ENCODE measurements around the gene CD6.

CD6 gene

DNA sequence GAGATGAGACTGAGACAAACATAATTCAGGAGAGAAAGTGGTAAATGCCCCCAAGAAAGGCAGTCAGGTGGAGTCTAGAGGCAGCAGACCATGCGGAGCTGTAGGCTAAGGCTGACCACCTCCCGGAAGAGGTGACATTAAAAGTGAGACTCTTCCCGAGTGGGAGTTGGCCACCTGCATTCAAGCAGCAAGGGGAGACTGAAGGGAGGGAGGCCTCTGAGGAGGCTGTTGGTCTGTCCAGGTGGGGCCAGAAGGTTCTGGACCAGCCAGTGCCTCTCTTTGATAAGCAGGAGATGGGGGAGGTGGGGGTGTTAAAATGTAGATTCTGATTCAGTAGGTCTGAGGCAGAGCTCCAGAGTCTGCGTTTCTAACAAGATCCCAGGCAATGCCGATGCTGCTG is 37.5 kb downstream of the CD6 start:
- no peak for DNase-seq (ENCODE audit: low read depth in 3 of 3, low spot score in 1 of 3)

DNA sequence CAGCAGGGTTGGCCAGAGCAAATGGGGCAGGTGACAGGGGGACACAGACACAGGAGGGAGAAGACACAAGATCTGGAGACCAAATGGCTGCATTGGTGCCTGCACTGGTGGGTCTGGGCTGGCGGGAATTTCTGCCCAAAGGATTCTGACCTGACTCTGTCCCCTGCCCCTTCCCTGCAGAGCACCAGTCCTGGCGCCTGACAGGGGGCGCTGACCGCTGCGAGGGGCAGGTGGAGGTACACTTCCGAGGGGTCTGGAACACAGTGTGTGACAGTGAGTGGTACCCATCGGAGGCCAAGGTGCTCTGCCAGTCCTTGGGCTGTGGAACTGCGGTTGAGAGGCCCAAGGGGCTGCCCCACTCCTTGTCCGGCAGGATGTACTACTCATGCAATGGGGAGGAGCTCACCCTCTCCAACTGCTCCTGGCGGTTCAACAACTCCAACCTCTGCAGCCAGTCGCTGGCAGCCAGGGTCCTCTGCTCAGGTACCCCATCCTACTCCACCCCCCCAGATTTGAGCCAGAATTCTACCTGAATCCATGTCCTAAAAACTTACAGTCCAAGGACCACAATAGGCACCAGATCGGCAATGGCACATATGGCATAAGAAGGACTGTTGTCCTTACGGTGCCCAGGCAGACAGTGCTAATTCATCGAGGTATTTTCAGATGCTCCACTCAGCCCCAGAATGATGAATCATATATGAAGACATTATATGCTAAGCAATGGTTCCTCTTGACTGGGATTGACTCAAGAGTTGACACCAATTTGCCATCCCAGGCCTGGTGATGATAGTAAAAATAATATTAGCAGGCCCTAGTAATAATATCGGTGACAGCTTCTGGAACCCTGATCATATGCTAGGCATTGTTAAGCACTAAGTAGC is 38.2 kb downstream of the CD6 start:
- DNase-seq (ENCODE audit: low read depth in 3 of 3, low spot score in 1 of 3) = no peak

DNA sequence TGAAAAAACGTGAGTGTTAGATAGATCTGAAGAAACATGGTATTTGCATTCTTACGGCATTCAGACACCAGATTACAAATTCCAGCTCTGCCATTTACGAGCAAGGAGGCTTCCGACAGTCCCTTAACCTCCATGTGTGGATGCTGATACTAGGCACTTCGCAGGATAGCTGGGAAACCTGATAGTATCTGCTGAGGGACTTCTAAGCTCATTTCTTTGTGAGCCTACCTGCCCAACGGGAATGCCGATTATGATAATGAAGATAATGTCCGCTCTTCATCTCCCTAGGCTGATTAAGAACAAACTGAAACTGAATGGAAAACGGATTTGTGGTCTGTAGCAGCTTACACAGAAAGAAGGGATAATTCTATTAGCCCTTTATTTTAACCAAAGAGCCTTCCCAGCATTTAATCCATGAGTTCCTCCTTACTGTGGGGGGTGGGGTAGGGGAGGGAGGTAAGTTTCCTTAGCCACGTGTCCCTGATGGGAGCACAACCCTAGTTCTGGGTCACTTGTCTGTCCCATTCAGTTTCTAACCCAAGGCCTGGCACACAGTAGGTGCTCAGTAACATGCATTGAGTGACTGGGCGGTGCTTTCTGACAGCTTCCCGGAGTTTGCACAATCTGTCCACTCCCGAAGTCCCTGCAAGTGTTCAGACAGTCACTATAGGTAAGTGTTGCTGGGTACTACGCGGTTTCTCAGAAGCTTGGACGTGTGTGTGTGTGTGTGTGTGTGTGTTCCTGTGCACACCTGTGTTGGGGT is 39.2 kb downstream of the CD6 start:
- DNase-seq (ENCODE audit: low read depth in 3 of 3, low spot score in 1 of 3) = no peak

DNA sequence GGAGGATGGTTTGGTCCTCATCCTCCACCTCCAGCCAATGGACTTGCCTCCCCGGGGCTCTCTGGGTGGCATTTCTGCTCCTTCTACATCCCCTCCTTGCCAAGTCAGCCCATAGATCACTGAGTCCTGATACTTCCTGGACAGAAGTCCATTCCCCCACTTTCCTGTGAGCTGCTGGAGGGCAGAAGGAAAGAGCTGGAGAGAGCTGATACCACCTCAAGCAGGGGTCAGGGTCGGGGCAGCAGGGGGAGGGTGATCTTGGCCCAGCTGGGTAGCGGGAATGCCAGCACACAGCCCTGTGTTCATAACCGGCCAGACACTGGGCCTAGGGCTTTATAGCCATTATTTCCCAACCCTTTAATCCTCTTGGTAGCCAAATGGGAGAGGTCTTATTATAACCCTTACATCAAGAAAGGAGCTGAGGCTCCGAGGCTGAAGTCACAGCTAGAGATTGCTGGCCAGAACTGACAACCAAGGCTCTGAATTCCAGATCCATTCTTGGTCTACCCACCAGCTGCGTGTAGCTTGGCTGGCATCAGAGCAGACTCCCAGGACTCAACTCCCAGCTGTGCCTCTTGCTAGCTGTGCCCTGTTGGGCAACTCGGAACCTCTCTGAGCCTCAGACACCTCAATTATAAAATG is 39.9 kb downstream of the CD6 start:
- no peak for DNase-seq (ENCODE audit: low read depth in 3 of 3, low spot score in 1 of 3)

DNA sequence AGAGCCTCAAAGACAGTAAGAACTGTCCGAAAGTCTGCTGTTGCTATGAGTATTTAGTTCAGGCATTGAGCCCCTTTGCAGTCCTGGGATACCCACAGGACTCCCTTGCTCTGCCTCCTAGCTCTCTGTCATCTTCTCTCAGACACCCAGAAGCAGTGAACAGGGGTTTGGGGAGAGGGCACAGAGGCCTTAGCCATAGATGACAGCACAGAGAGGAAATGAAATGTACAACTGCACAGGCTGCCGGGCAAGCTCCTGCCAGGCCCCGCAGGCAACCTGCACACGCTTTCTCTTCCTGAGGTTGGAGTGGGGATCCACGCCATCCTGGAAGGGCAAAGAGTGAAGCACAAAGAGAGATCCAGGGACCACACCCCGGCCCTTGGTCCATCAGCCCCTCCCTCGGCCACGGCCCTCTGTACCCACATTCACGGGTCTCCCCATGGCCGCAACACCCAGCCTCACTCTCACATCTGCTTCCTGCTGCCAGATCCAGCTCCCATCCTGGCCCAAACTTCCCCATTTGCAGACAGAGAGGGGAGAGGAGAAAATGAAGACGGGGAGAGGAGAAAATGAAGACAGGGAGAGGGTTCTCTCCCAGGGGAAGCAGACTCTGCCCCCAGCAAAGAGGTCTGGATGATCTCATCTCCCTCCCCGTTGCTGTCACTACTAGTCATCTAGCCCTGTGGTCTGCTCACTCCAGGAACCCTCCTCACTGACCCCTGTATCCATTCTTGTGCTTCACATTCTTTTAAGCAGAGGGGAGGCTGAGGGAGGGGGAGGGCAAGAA is 40.7 kb downstream of the CD6 start:
- DNase-seq (ENCODE audit: low read depth in 3 of 3, low spot score in 1 of 3) = no peak

DNA sequence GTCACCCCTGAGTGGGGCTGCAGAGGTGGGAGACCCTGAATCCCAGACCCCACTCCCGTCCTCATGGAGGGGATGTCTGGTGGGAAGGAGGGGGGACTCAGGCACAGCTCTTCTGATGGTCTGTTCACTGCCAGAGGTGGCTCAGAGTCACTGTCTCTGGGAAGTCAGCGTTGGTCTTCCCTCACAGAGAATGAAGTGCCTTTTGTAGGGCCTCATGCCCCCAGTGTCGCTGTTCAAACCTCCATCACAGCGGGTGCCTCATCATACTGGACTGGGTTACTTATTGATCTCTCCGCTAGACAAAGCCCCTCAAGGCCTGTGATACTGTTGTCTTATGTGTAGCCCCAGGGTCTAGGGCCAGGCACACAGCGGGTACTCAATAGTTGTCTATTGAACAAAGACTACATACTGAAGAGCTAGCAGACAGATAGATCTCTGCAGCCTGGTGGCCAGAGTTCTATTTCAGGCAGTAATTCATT is 41.3 kb downstream of the CD6 start:
- DNase-seq (ENCODE audit: low read depth in 3 of 3, low spot score in 1 of 3) = no peak

DNA sequence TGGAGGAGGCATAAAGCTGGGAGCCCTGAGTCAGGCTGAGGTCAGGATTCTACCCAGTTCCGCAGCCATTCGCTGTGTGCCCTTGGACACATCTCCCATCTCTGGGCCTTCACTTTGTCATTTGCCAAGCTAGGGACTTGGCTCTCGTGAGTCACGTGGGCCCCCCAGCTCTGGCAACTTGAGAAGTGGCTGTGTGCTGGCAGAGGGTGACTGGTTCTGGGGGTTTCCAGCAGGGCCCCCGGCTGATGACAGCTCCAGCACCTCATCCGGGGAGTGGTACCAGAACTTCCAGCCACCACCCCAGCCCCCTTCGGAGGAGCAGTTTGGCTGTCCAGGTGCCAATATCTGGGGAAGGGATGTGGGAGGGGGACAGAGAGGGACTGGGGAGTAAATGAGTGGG is 46.6 kb downstream of the CD6 start:
- DNase-seq (ENCODE audit: low read depth in 3 of 3, low spot score in 1 of 3) = no peak

DNA sequence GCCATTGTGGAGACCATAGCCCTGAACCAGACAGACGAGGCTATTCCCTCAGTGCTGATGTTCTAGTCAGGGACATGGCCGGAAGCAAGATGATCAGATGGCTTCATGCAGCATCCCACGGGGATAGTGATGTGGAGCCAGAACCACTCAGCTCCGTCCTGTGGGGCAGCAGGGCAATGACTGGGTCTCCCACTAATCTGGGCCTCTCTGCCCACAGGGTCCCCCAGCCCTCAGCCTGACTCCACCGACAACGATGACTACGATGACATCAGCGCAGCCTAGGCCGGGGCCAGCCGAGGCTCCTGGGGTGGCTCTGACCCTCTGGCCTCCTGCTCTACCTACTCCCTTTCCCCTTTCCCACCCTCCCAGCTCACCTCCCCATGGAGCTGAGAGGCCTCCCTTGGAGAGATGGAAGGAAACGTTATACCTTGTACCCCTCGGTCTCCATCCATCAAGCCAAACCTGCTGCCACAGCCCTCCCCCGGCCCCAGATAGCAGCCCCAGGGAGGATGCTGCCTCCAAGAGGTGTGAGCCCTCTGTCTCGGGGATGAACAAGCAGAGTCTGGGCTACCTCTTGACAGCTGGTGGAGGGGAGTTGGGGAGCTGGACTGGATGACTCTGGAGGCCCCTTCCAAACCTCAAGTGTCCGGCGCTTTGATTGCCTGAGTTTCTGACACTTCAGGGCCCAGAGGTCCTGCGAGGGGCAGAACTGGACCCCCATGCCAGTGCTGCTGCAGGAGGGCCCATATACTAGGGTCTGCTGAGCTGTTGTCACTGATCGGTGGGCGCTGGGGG is 47.8 kb downstream of the CD6 start:
- DNase-seq (ENCODE audit: low read depth in 3 of 3, low spot score in 1 of 3) = no peak

DNA sequence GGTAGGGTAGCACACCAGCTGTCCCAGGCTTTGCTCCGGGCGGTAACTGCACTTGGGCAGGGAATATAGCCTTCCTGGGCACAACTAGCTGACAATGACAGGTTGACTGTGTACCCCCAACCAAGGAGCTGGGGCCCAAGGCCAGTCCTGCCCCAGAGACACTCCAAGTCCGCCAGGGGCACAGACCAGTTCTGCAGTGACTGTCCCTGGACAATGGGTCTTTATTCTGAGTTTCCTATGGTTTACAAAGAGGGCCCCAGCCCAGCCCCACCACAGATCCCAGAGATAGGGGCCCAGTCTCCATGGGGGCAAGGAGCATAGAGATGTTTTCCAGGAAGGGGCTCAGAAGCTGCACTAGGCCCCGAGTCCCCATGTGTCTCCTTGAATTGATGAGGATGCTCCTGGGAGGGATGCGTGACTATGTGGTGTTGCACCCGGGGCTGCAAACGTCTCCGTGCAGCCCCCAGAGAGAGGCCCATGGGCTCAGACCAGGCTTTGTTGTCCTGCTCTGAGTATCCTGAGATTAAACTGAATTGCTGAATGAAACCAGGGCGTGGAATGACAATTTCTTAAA is 48.4 kb downstream of the CD6 start:
- no peak for DNase-seq (ENCODE audit: low read depth in 3 of 3, low spot score in 1 of 3)

DNA sequence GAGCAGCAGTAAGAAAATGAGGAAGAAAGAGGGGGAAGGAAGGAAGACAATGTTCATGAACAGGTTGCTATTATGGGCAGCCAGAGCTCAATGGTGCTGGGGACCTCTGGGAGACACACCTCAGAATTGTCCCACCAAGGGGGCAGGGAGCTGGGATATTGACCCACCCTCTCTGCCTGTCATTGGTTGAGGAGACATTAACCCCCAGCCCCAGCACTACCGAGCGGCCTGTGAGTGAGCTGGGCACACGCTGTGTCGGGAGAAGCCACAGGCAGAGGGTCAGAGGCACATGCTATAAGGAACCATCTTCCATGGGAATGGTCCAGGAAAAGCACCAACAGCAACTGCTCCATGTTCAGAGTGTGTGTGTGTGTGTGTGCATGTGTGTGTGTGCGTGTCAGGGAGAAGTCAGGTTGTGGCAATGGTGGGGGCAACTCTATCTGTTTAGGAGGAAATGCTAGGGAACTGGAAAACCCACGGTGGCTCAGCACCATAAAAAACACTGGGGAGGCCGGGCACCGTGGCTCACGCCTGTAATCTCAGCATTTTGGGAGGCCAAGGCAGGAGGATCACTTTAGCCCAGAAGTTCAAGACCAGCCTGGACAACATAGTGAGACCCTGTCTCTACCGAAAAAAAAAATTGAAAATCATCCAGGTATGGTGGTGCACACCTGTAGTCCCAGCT is 49.2 kb downstream of the CD6 start:
- no peak for DNase-seq (ENCODE audit: low read depth in 3 of 3, low spot score in 1 of 3)

DNA sequence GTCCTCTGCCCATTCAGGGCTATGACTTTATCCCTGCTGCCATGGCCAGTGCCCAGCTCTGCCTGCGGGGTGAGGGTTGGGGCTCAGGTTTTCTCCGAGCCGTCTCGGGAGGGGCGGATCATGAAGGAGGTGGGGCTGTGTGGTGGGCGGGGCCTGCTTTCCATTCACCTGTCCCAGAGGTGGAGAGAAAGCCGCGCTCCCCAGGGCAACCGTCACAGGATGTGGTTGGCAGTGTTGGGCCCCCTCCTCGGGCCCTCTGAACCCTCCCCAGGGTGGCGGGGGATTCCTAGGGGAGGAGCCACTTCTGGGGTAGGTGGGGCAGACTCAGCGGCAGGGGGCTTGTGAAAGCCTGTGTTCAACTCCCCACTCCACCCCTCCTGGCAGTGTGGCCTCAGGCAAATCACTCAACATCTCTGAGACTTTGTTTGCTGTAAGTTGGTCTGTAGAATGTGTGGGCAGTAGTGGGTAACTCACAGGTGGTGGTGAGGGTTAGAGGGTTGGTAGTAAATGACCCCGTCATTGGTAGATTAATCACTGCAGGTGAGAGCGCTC is 50.3 kb downstream of the CD6 start:
- peak; percentile 77 to 87 (median 86) for DNase-seq (ENCODE audit: low read depth in 3 of 3, low spot score in 1 of 3)

DNA sequence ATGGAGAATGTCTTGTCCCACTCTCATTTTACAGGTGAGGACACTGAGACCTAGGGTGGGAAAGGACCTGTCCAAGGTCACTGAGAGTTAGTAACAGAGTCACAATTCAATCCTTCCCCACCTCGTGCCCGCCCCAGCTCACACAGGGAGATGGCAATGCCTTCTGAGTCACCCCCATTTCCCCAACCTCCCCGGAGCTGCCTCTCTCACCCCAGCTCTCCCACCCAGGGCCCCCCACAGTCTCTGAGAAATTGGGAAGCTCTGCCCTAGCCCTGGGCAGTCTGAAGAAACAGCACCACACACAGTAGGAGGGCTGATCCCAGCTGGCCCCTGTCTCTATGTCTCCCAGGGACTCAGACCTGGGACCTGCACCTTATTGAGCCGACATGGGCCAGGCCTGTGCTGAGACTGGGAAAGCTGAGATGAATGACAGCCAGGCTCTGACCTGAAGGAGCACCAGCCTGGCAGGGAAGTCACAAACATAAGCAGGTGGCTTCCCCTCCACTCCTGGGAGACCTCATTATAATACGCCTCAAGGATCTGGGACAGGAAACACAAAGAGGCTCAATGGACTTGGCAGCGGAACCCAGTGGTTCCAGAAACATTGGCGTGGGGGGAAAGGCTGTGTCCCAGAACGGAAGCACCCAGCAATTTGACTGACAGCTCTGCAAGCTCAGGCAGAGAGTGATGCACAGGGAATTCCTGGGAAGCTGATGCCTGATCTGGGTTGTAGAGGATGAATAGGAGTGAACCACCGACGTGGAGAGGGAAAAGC is 51.0 kb downstream of the CD6 start:
- DNase-seq (ENCODE audit: low read depth in 3 of 3, low spot score in 1 of 3) = no peak

DNA sequence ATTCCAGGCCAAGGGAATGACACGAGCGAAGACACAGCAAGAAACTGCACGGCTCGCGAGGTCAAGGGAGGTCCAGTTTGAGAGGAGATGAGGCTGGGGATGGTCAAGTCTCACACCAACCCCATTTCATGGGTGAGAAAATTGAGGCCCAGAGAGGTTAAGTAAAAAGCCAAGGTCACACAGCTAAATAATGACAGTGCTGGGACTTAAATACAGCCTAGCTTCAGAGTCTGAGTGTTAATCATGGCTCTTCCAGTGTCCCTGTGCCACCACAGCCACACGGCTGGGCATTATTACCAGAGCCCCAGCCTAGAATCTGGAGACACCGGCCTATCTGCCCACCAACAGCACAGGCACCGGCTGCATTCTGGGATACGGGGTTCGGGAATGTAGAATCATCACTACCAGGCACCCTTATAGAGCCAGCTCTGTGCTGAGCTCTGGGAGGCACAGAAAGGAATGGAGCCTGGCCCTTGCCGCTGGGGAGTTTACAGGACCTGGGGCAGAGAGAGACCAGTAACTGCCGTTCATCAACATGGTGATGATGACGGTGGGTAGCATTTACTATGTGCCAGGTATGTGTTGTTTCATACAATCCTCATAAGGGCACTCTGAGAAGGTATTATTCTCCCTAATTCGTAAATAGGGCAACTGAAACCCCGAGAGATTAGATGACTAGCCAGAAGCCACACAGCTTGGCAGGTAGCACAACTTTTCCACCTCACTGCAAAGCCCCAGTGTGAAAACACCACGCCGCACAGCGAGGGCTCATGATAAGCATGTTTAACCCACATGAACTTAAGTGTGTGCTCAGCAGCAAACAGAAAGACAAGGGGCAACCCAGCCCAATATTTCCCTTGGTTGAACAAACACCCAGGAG is 51.8 kb downstream of the CD6 start:
- peak in 1 of 3 donors; percentile 50 for DNase-seq (ENCODE audit: low read depth in 3 of 3, low spot score in 1 of 3)

DNA sequence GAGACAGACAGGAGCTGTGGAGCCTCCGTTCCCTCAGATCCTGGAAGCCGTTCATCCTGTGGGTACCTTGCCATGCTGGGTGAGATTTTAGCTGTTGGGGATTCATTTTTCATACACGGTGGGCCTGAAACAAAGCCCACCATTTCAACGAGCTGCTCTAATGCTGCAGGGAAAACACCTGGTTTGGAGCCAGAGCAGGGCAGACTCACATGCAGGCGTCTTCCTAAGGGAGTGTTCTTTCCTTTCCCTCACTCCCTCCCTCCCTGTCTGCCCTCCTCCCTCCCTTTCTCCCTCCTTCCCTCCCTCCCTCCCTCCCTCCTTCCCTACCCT is 52.5 kb downstream of the CD6 start:
- no peak for DNase-seq (ENCODE audit: low read depth in 3 of 3, low spot score in 1 of 3)

DNA sequence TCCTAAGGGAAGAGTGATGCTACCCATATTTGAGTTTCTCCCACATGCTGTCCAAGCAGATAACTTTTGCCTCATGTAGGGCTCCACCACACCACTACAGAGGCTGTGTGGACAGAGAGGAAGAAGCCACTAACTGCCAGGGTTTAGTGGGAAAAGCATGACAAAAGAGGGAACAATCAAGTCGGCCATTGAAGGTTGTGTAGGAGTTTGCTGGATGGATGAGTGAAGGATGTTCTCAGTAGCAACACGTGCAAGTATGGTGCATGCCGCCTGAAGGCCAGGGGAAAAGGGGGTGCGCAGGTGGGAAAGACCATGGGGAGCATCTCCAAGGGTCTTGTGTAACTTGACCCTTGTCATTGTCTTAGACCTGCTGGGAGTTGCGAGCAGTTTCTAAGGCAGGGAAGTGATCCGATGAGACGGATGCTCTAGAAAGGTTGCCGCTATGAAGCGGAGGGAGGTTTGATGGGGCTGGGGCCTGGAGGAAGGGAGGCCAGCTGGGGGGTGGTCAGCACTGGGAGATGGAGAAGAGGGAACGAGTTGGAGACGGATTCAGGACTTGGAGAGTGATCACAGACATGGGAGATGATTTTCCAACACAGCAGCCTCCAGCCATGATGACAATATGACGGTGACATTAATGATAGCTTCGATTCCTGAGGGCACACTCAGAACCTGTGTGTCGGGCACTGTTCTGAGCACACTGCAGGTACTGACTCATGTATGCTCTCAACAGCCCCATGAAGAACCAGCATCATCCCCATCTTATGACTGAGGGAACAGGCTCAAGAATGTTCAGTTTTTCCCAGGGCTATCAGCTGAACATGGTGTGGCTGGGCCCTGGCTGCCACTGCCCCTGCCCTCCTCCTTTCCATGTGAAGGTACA is 53.7 kb downstream of the CD6 start:
- no peak for DNase-seq (ENCODE audit: low read depth in 3 of 3, low spot score in 1 of 3)

DNA sequence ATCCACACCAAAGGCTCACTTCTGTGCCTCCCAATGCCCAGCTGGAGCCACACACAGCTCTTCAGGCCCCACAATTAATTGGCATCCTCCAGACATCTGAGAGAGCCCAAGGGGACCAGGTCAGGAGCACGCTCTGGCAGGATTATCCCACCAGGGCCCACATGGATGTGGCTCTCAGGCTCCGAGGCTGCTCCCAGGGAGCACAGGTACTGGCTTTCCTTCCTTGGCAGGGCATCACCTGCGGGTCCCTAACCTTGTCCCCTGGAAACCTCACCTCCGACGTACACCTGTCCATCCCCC is 54.3 kb downstream of the CD6 start:
- no peak for DNase-seq (ENCODE audit: low read depth in 3 of 3, low spot score in 1 of 3)
